MM.1S (cell line): ENCODE results near the gene SEL1L.

Source experiments
- DNase-seq: peaks from one replicate; pipeline ENCODE4 v3.0.0-alpha.2; 2015
- H2AFZ ChIP-seq: fragments of 300-600 bp; sonication (generic); 2 replicates; pipeline ENCODE4 v1.6.0; 2016; ENCODE audit warnings: antibody characterized with exemption, low read length
- H3F3A ChIP-seq: fragments of 300-600 bp; sonication (generic); 2 replicates; pipeline ENCODE4 v1.6.1; 2016; ENCODE audit warnings: mild to moderate bottlenecking, antibody characterized with exemption, low read length, moderate library complexity, mixed read lengths; ENCODE audit not compliant: insufficient read depth
- H3K27ac ChIP-seq: fragments of 300-600 bp; sonication (generic); 2 replicates; pipeline ENCODE4 v1.5.1; 2016; ENCODE audit warnings: mild to moderate bottlenecking, low read length
- H3K27me3 ChIP-seq: fragments of 300-600 bp; sonication (generic); replicated peaks from 2 replicates; pipeline ENCODE4 v1.6.0; 2016; ENCODE audit warnings: low read length; ENCODE audit not compliant: insufficient read depth
- H3K36me3 ChIP-seq: fragments of 300-600 bp; sonication (generic); replicated peaks from 2 replicates; pipeline ENCODE4 v1.6.1; 2016; ENCODE audit warnings: mild to moderate bottlenecking, low read length, mixed read lengths; ENCODE audit not compliant: insufficient read depth
- H3K4me1 ChIP-seq: fragments of 300-600 bp; sonication (generic); 2 replicates; pipeline ENCODE4 v1.6.1; 2016; ENCODE audit warnings: low read length, mixed read lengths
- H3K4me2 ChIP-seq: fragments of 300-600 bp; sonication (generic); 2 replicates; pipeline ENCODE4 v1.6.0; 2016; ENCODE audit warnings: low read depth, low read length
- H3K4me3 ChIP-seq: fragments of 300-600 bp; sonication (generic); 2 replicates; pipeline ENCODE4 v1.5.1; 2016; ENCODE audit warnings: low read length, mixed read lengths
- H3K79me2 ChIP-seq: fragments of 300-600 bp; sonication (generic); 2 replicates; pipeline ENCODE4 v1.6.1; 2016; ENCODE audit warnings: mixed run types, low read length, mixed read lengths
- H3K9ac ChIP-seq: fragments of 300-600 bp; sonication (generic); 2 replicates; pipeline ENCODE4 v1.6.1; 2016; ENCODE audit warnings: low read length, mixed read lengths
- H3K9me2 ChIP-seq: fragments of 300-600 bp; sonication (generic); replicated peaks from 2 replicates; pipeline ENCODE4 v1.6.1; 2016; ENCODE audit warnings: mild to moderate bottlenecking, low read length, mixed read lengths; ENCODE audit not compliant: insufficient read depth
- H3K9me3 ChIP-seq: fragments of 300-600 bp; sonication (generic); replicated peaks from 2 replicates; pipeline ENCODE4 v1.6.1; 2016; ENCODE audit warnings: mild to moderate bottlenecking, low read length, mixed read lengths; ENCODE audit not compliant: insufficient read depth
- H4K20me1 ChIP-seq: fragments of 300-600 bp; sonication (generic); 2 replicates; pipeline ENCODE4 v1.6.1; 2016; ENCODE audit warnings: mild to moderate bottlenecking, low read length, moderate library complexity, mixed read lengths; ENCODE audit not compliant: insufficient read depth
- CTCF ChIP-seq: fragments of 300-600 bp; sonication (generic); IDR thresholded peaks from 2 replicates; pipeline ENCODE4 v1.5.1; 2016; ENCODE audit warnings: antibody characterized with exemption, low read length, mixed read lengths
- EZH2 ChIP-seq: fragments of 300-600 bp; sonication (generic); optimal IDR thresholded peaks from 2 replicates; pipeline ENCODE3; 2017; ENCODE audit warnings: low read depth, mild to moderate bottlenecking, antibody characterized with exemption, low read length, mixed read lengths
- EZH2phosphoT487 ChIP-seq: fragments of 300-600 bp; sonication (generic); IDR thresholded peaks from 2 replicates; pipeline ENCODE4 v1.6.1; 2018; ENCODE audit warnings: antibody characterized with exemption, low read length

The SEL1L gene

GRCh38 chr14:81562818-81563217, 29.2 kb upstream of the SEL1L start:
- Histone ChIP-seq H4K20me1 (no peaks in the 10 kb centered on the region), H3K4me1 (no peaks in the 10 kb centered on the region), H3K9me3 (no peaks in the 10 kb centered on the region), H2AFZ (no peak overlapping the region), H3K4me3 (no peak overlapping the region), H3K36me3 (no peaks in the 10 kb centered on the region), H3K4me2 (no peak overlapping the region), H3K9ac (no peak overlapping the region), H3K27ac (no peak overlapping the region), H3F3A (no peaks in the 10 kb centered on the region), H3K9me2 (no peaks in the 10 kb centered on the region), H3K27me3 (no peaks in the 10 kb centered on the region), H3K79me2 (no peaks in the 10 kb centered on the region)
- DNase-seq: no peak
- TF ChIP-seq EZH2phosphoT487 (no peak), EZH2 (no peak), CTCF (no peak)

GRCh38 chr14:81561084-81561775, 27.6 kb upstream of the SEL1L start:
- no peak overlapping the region for H3K27ac ChIP-seq
- H2AFZ ChIP-seq: no peak overlapping the region

GRCh38 chr14:81559385-81559784, 25.7 kb upstream of the SEL1L start:
- Histone ChIP-seq H3K36me3 (no peaks in the 10 kb centered on the region), H3K9ac (no peak overlapping the region), H4K20me1 (no peaks in the 10 kb centered on the region), H3K4me2 (no peak overlapping the region), H3K79me2 (no peaks in the 10 kb centered on the region), H3F3A (no peaks in the 10 kb centered on the region), H3K4me1 (no peaks in the 10 kb centered on the region), H3K27me3 (no peaks in the 10 kb centered on the region), H3K9me2 (no peaks in the 10 kb centered on the region), H3K4me3 (no peak overlapping the region), H2AFZ (no peak overlapping the region), H3K9me3 (no peaks in the 10 kb centered on the region), H3K27ac (no peak overlapping the region)
- TF ChIP-seq EZH2phosphoT487: no peak
- TF ChIP-seq CTCF: no peak
- no peak for TF ChIP-seq EZH2
- DNase-seq: no peak

More at GRCh38 chr14:81561084-81561775, 27.6 kb upstream of the SEL1L start:
- Histone ChIP-seq H3K9me3 (no peaks in the 10 kb centered on the region), H3K27me3 (no peaks in the 10 kb centered on the region), H3K9ac (no peak overlapping the region), H4K20me1 (no peaks in the 10 kb centered on the region), H3K4me3 (no peak overlapping the region), H3K79me2 (no peaks in the 10 kb centered on the region), H3K4me2 (no peak overlapping the region), H3K4me1 (no peaks in the 10 kb centered on the region), H3K36me3 (no peaks in the 10 kb centered on the region), H3F3A (no peaks in the 10 kb centered on the region), H3K9me2 (no peaks in the 10 kb centered on the region)
- no peak for DNase-seq
- TF ChIP-seq EZH2phosphoT487 (no peak), CTCF (no peak), EZH2 (no peak)
